ENCODE measurements around the gene FER. TPM values are rescaled to one million over a fixed set of nuclear protein-coding genes. Genes with fewer than 3 reads are reported as not detected.

The FER gene
- total and polyA plus RNA-seq, 2 experiments from 2014 or later: 25.9 to 30.7 TPM

- TF ChIP-seq, protein P1, sequence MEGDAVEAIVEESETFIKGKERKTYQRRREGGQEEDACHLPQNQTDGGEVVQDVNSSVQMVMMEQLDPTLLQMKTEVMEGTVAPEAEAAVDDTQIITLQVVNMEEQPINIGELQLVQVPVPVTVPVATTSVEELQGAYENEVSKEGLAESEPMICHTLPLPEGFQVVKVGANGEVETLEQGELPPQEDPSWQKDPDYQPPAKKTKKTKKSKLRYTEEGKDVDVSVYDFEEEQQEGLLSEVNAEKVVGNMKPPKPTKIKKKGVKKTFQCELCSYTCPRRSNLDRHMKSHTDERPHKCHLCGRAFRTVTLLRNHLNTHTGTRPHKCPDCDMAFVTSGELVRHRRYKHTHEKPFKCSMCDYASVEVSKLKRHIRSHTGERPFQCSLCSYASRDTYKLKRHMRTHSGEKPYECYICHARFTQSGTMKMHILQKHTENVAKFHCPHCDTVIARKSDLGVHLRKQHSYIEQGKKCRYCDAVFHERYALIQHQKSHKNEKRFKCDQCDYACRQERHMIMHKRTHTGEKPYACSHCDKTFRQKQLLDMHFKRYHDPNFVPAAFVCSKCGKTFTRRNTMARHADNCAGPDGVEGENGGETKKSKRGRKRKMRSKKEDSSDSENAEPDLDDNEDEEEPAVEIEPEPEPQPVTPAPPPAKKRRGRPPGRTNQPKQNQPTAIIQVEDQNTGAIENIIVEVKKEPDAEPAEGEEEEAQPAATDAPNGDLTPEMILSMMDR (IDR thresholded peaks at IDR 0.05; ENCODE audit: low read depth, low read length): no peak
- H3K4me3 ChIP-seq: peak overlapping the region; percentile 56
- peak overlapping the region; percentile 100 for H3K27ac ChIP-seq
- H3K36me3 ChIP-seq: no peaks in the 10 kb centered on the region
- DNase-seq (ENCODE audit: low read depth in 1 of 2, low spot score in 1 of 2): peak; percentile 41 to 44
- H3K4me1 ChIP-seq (ENCODE audit: low read depth): peaks cover 8% of the 10 kb centered on the region
- H3K27me3 ChIP-seq: no peaks in the 10 kb centered on the region
- no peaks in the 10 kb centered on the region for H3K9me3 ChIP-seq (ENCODE audit: low read depth)
Observed at GRCh38 chr5:108747111-108747773, 455 bp upstream of the FER start.

DNA sequence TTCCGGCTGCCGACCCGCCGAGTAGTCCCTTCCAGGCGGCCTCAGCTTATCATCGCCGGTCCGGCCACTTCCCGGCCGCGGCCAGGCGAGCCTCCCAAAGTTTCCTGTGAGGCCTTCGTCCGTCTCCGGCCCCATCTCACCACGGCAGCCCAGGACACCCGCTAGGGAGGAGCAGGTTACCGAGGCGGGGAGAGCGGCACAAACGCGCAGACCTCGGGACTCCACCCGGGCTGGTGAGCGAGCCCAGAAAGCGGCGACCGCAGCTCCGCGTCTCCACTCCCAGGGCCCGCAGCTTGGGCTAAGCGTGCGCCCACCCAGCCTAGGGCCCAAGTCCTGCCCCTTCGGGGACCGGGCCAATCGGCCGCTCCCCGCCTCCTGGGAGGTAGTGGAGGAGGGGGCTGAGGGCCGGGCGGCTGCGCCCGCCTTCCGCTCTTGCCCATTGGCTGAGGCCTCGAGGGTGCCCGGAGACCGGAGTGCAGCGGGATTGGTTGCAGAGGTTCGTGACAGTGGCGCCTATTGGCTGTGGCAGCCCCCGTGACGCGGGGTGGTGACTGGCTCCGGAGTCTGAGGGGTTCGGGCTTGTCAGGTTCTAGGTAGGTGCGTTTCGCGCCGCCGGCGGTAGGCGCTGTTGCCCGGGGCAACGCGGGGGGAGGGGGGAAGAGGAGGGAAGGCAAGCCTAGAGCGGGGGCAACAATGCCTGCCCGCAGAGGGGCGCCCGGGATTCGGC lies 867 bp downstream of the FER start:
- Histone ChIP-seq H3K27ac (peak overlapping the region; percentile 100), H3K27me3 (no peaks in the 10 kb centered on the region), H3K9me3 (ENCODE audit: low read depth) (no peaks in the 10 kb centered on the region), H3K36me3 (no peaks in the 10 kb centered on the region), H3K4me3 (peak overlapping the region; percentile 56), H3K4me1 (ENCODE audit: low read depth) (peaks cover 8% of the 10 kb centered on the region)
- TF ChIP-seq, protein P1 (IDR thresholded peaks at IDR 0.05; ENCODE audit: low read depth, low read length): peak; percentile 8
- DNase-seq (ENCODE audit: low read depth in 1 of 2, low spot score in 1 of 2): peak; percentile 99 to 100

GRCh38 chr5:108749128-108749861 lies 1.6 kb downstream of the FER start:
- peak overlapping the region; percentile 88 for H3K27ac ChIP-seq
- H3K9me3 ChIP-seq (ENCODE audit: low read depth): no peaks in the 10 kb centered on the region
- peaks cover 8% of the 10 kb centered on the region for H3K4me1 ChIP-seq (ENCODE audit: low read depth)
- H3K27me3 ChIP-seq: no peaks in the 10 kb centered on the region
- peak in 1 of 2 donors; percentile 89 for DNase-seq (ENCODE audit: low read depth in 1 of 2, low spot score in 1 of 2)
- H3K4me3 ChIP-seq: peak overlapping the region; percentile 56
- no peaks in the 10 kb centered on the region for H3K36me3 ChIP-seq
- TF ChIP-seq, protein P1 (IDR thresholded peaks at IDR 0.05; ENCODE audit: low read depth, low read length): no peak

DNA sequence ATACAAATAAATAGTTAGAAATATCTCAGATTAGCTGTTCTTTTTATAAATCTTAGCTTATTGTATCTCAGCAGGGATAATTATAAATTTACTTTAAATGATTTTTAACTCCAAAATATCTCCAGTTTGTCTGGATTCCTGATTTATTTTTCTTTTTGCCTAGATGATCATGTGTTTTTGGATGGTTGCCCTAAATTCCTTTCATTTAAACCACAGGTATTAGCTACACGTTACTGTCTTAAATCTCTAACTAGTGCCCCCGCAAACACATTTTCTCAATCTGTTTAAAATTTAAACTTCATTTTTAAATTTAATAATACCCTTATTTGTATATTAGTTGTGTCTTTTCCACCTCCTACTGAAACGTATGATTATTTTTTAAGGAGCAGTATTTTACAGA lies 5.6 kb downstream of the FER start:
- Histone ChIP-seq H3K27ac (no peak overlapping the region), H3K9me3 (ENCODE audit: low read depth) (no peaks in the 10 kb centered on the region), H3K27me3 (no peaks in the 10 kb centered on the region), H3K4me1 (ENCODE audit: low read depth) (no peaks in the 10 kb centered on the region), H3K36me3 (no peaks in the 10 kb centered on the region), H3K4me3 (no peak overlapping the region)
- TF ChIP-seq, protein P1 (IDR thresholded peaks at IDR 0.05; ENCODE audit: low read depth, low read length): no peak
- no peak for DNase-seq (ENCODE audit: low read depth in 1 of 2, low spot score in 1 of 2)

DNA sequence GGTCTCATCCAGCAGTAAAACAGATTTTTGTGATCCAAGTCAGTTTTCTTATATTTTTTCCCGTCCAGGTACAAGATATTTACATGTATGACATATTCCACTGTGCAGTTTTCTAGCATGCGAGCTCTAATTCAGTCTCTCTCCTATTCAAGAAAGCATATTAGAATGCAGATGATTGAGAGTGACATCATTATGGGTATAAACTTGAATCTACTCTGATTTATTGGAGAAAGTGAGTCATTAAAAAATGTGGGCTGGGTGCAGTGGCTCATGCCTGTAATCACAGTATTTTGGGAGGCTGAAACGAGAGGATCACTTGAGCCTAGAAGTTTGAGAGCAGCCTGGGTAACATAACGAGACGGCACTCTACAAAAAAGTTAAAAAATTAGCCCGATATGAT lies 6.2 kb downstream of the FER start:
- Histone ChIP-seq H3K4me3 (no peak overlapping the region), H3K36me3 (no peaks in the 10 kb centered on the region), H3K27me3 (no peaks in the 10 kb centered on the region), H3K27ac (no peak overlapping the region), H3K9me3 (ENCODE audit: low read depth) (no peaks in the 10 kb centered on the region), H3K4me1 (ENCODE audit: low read depth) (no peaks in the 10 kb centered on the region)
- DNase-seq (ENCODE audit: low read depth in 1 of 2, low spot score in 1 of 2): no peak
- TF ChIP-seq, protein P1 (IDR thresholded peaks at IDR 0.05; ENCODE audit: low read depth, low read length): no peak
